Endothelial cell of umbilical vein (primary cell): Measurements from ENCODE around the gene LGALS3BP.

Experiments
- TF ChIP-seq, protein P1 (sequence below), 2 donors: IDR thresholded peaks; 1 replicate in 1 of 2; 2 replicates in 1 of 2; pipeline ENCODE4 v1.5.1; 2011; ENCODE audit warnings: low read length in 2 of 2, mild to moderate bottlenecking in 2 of 2, moderate library complexity in 2 of 2, control low read depth in 1 of 2, inconsistent platforms in 1 of 2, low read depth in 1 of 2; ENCODE audit not compliant: insufficient read depth in 1 of 2; ENCODE audit errors: extremely low read depth in 1 of 2
- TF ChIP-seq, protein P2 (sequence below): IDR thresholded peaks from 2 replicates; pipeline ENCODE4 v1.6.1; 2011; ENCODE audit not compliant: insufficient read depth, insufficient read length

GRCh38 chr17:78925662-78926555 is 53.8 kb downstream of the LGALS3BP start:
- TF ChIP-seq, protein P1, sequence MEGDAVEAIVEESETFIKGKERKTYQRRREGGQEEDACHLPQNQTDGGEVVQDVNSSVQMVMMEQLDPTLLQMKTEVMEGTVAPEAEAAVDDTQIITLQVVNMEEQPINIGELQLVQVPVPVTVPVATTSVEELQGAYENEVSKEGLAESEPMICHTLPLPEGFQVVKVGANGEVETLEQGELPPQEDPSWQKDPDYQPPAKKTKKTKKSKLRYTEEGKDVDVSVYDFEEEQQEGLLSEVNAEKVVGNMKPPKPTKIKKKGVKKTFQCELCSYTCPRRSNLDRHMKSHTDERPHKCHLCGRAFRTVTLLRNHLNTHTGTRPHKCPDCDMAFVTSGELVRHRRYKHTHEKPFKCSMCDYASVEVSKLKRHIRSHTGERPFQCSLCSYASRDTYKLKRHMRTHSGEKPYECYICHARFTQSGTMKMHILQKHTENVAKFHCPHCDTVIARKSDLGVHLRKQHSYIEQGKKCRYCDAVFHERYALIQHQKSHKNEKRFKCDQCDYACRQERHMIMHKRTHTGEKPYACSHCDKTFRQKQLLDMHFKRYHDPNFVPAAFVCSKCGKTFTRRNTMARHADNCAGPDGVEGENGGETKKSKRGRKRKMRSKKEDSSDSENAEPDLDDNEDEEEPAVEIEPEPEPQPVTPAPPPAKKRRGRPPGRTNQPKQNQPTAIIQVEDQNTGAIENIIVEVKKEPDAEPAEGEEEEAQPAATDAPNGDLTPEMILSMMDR (IDR thresholded peaks at IDR 0.05; ENCODE audit: extremely low read depth in 1 of 2, insufficient read depth in 1 of 2, low read depth in 1 of 2, low read length in 2 of 2), result no peak
- TF ChIP-seq, protein P2, sequence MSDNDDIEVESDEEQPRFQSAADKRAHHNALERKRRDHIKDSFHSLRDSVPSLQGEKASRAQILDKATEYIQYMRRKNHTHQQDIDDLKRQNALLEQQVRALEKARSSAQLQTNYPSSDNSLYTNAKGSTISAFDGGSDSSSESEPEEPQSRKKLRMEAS, result no peak
